ENCODE data around the gene USP54.
"Not testable (repeated sequence)": the region's sequence is repeated elsewhere in the genome, so short reads cannot be mapped to it uniquely, and the experiment has no call there.

USP54 gene

DNA sequence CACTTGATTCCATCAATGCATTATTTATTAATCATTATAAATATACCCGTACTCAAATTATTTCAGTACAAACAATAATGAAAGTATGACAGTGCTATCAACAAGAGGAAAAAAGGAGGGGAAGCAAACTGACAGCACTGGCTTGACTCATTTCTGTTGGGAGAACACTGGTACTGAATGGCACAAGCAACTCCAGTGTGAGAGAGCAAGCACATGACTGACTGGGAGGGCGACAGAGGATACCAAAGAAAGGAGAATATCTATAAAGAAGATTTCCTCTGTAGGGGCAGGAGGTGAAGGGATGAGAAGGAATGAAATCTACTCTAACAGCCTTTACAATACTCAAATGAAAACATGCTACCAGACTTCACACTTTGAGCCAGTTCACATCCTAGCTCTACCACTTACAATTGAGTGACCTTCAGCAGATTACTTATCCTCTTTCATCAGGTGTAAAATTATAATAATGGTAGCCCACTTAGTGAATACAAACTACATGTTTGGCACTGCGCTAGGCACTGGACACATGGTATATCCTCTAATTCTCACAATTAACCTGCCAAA, 1.5 kb downstream of the USP54 start:
- no peak for DNase-seq

DNA sequence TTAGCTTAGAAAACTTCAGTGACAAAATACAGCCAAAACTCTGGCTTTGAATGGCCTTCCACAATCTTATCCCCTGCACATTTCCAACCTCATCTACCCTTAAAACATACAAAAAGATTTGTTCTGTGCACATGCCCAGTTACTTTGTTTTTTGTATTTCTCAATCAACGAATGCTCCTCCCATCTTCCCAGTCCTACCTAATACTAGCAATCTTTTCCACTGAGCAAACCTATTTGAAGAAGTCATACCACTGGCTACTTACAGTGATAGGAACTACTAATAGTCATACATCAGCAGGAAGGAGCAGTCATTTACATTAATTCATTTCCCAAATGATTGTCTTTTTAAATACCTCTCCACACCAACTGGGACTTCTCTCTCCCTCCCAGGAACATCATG, 2.5 kb downstream of the USP54 start:
- no peak for DNase-seq

DNA sequence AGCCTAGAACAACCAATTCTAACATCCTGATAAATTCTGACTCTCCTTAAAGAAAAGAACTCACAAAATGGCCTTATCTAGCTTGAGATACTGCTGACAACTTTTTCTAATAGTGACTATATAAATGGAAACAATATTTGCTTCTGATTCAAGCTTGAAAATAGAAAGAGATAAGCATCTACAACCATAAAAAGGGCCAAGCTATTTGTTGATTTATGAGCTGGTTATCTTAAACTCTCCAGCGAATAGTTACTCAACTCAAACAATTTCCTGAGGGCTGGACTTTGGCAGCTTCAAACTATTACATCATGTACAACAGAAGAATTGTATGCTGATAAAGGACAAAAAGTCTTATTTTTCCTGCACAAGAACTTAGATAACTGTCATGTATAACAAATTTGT, 4.6 kb downstream of the USP54 start:
- peak; percentile 68 for DNase-seq

DNA sequence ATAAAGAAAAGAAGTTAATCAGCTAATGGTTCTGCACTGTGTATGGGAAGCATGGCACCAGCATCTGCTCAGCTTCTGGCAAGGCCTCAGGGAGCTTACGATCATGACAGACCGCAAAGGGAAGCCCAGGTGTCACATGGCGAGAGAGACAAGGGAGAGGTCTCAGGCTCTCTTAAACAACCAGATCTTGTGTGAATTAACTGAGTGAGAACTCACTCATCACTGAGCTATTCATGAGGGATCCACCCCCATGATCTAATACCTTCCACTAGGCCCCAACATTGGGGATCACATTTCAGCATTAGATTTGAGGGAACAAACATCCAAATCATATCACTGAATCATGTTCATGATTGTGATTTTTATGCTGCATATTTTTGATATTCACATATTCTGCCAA, 5.8 kb downstream of the USP54 start:
- DNase-seq: peak; percentile 30

DNA sequence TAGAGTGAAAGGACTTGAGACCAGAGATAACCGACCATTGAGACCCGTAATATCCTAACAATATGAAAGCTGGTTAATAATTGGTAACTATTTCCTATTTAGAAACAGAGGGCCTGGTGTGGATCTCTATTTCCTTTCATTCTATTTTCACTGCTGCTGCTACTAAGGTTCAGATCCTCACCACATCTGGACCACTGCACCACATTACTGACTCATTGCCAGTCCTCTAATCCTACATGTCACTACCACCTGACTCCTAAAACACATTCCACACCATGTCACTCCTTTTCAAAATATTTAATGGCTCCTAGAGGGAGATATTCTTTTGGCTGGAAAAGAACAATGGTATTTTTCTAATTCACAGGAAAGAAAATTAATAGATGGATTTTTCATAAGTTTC, 6.4 kb downstream of the USP54 start:
- peak; percentile 30 for DNase-seq

DNA sequence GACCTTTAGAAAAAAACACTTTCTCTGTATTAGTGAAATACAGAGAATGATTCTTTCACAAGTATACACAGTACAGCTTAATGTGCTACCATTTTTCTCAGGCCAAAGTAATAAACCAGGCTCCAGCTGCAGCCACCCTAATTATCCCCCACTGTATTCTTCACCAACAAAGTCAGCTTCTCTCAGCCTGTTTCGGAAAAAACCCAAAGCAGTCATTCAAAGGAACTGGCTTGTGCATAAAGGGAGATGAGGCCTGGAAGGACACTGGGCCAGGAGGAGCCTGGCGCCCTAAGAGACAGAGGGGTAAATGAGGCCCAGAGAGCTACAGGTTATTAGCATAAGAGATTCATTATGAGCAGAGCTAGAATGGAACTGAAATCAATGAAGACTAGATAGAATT, 9.2 kb downstream of the USP54 start:
- no peak for DNase-seq

DNA sequence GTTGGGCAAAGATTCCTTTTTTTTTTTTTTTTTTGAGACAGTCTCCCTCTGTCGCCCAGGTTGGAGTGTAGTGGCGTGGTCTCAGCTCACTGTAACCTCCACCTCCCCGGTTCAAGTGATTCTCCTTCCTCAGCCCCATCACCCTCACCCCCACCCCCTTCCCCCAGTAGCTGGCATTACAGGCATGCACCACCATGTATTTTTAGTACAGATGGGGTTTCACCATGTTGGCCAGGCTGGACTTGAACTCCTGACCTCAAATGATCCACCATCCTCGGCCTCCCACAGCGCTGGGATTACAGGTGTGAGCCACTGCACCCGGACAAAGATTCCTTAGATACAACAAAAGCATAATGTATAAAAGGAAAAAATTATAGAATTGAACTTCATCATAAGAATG, 12.2 kb downstream of the USP54 start:
- not testable (repeated sequence) for DNase-seq

DNA sequence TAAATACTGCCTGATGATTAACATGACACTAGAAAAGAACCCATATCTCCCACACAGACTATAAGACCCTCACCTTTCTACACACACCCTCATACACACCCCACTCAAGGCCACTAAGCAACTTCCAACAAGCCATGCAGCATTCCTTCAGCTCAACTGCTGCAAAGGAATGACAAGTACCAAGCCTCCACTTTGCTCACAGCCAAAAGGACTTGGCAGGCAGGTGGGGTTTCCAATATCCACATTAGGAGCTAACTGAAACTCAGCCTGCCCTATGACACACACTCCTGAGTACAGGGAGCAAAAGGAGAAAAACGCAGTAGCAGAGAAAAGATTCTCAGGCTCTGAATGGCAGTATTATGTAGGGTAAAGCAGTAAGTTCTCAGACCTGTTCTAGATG, 13.4 kb downstream of the USP54 start:
- no peak for DNase-seq

DNA sequence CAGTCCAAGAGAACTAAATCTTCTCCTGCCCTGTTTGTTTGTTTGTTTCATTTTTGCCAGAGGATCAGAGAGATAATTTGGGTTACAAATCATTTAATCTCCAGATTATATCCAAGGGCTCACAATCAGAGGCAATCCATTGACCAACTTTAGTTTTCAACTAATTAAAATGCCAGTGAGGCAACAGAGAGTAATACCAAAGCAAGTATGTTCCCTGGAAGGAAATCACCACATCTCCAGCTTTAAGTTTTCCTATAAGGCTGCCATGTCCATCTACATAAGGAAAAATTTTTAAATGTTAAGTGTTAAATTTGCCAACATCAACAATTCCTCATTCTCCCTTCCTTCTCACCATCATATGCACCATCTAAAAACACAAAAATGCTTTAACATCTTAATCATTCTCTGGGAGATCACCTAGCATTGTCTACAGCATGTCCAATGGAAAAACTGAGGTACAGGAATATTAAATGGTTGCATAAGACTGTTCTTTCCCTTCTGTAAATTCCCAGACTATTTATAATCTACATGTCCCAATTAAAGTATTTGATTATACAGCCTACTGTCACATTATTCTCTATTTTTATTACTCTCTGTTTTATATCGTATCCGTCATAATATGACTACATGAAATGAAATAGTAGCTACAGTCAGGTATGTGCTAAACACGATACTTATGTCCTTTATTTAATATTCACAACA, 14.1 kb downstream of the USP54 start:
- DNase-seq: no peak

DNA sequence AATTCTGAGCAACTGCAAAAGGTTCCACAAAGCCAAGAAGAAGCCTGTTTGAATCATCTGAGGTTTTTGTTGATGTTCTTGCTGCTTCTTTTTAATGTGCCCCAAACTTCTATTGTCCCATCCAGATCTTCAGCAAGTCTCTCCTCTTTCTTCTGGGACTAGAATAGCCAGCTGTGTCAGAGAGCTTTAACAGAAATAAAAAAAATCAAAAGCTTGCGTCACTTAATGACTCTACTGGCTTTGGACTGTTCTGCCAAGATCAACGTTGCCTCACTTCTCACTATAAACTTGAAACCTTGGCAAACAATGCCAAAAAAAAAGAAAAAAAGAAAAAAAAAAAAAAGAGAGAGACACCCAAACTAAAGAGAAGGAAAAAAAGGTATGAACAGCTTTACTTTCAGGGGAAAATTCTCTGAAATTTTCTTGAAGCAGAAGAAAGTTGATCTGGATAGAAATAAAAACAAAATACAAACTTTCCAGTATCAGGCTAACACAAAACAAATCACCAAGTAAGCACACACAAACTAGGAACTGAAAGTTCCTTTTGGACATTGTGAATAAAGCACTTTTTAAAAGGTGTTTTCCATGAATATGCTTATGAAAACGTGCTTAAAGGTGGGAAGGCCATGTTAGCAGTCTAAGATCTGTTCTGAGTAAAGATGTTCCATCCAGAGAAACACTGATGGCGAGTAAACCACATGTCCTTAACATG, 14.8 kb downstream of the USP54 start:
- DNase-seq: peak; percentile 55

DNA sequence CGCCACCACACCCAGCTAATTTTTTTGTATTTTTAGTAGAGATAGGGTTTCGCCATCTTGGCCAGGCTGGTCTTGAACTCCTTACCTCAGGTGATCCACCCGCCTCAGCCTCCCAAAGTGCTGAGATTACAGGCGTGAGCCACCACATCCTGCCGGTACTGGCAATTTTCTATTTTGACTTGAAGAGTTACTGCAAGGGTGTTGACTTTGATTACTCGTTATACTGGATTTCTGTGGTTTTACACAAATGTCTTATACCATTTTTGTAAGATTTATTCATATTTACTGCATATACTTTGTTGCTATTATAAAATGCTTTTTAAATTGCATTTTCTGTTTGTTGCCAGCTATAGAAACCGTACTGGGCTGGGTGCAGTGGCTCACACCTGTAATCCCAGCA, 24.1 kb downstream of the USP54 start:
- peak; percentile 21 for DNase-seq

DNA sequence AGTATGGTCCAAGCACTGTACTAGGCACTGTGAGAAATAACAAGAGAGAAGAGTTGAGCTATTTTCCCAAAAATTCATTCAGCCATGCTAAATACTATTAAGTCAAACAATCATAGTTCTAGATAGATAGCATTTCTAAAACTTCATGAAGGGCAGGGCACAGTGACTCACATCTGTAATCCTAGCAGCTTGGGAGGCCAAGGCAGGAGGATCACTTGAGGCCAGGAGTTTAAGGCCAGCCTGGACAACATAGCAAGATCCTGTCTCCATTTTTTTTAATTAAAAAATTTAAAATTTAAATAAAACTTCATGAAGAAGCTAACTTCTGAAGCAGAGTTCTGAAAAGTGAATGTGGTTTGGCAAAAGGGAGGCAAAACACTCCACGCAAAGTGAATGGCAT, 29.9 kb downstream of the USP54 start:
- DNase-seq: no peak

DNA sequence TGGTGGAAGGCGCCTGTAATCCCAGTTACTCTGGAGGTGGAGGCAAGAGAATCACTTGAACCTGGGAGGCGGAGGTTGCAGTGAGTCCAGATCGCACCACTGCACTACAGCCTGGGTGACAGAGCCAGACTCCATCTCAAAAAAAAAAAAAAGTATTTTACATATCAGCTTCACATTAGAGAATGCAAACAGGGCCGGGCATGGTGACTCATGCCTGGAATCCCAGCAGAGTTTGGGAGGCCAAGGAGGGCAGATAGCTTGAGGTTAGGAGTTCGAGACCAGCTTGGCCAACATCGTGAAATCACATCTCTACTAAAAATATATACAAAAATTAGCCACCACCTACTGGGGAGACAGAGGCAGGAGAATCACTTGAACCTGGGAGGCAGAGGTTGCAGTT, 31.6 kb downstream of the USP54 start:
- DNase-seq: peak; percentile 43

DNA sequence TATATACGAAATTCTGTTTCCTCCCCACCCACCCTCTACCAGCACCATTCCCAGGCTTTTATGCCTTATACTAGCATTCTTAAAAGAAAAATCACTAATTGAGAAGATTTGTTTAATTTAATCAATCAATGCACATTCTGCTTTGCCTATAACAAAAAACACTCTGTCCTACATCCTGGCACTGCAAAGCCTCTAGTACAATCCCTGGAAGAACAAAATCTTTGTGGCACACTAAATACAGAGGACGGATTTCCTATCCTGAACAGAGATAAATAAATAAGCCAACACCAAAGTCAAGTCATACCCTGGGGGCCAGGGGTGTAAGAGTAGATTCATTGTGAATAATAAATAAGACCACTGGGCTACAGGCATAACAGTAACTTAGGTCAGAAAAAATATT, 34.3 kb downstream of the USP54 start:
- DNase-seq: no peak

DNA sequence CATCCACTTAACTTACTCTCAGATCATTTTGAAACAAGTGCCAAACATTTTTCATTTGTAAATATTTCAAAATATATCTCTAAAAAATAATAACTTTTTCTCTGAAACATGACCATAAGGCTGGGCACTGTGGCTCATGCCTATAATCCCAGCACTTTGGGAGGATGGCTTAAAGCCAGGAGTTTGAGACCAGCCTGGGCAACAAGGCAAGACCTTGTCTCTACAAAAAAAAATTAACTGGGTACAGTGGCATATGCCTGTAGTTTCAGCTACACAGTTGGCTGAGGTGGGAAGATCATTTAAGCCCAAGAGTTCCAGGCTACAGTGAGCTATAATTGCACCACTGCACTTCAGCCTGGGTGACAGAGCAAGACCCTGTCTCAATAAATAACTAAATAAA, 36.4 kb downstream of the USP54 start:
- DNase-seq: no peak

DNA sequence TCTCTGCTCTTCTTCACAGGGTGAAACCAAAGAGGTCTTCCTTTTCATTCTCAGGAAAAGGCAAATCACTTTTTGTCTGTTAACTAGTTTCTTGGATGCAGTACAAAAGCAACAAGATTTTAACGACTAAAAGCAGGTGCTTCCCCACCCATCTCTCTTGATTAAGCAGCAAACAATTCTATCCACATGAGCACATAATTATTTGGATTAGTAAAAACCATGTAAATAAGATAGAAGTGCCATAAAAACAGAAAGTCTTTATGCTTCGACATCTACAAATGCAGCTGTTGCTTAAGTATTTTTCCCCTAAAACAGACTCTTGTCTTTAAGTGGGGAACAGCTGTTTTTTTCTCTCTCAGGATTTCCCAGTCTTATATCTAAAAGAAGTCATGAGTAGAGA, 37.4 kb downstream of the USP54 start:
- DNase-seq: no peak

DNA sequence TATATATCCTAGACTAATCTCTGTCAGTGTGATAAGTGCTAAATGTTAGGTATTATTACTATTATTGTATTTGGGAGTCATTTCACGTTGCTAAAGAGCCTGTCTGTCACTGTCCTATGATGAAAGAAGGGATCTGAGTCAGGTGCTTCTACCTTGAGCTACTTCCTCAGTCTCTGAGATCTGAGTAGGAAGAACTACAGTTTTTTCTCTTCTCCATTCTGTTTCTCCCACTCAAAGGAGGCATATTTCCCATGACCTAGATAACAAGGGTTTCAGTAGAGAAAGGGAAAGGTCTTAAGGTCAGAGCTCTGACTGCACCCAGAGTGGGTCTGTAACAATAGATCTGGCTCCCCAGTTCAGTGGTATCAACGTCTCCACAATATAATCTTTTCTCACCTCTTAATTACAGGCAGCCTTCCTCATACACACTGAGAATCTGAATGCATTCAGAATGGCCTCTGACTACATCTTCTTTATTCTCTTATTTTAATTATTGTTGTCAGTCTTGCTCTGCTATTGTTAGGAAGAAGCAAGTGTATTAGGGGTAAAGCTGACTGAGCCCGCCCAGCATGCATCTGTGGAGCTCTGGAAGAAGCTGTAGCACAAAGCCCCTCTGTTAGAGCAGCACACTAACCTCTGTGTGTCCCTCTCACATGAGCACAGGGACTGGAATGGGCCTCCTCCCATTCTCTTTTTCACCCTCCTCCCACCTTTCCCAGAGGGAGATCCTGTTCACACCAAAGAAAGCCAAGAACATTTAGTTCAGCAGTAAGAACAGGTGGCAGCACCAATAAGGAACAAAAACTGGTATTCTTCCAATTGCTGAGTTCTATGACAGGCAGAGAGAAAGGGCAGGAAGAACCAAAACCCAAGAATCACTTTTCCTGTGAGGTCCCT, 38.1 kb downstream of the USP54 start:
- DNase-seq: no peak

DNA sequence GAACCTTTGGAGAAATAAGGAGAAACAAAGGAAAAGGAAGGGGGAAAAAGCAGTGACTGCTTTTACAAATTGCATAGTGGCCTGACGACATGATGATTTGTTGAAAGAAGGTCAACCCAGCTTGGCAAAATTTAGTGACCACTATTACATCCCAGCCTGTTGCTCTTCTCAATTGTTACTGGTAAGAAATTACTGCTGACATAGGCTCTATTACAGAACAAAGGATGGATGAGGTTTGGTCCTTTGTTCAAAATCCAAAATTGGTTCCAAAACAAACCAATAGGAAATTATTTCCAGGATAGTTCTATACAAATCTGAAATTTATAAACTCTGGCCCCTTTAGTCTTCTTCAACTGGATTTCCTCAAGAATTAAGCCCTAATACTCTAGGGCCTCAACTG, 39.6 kb downstream of the USP54 start:
- DNase-seq: no peak

DNA sequence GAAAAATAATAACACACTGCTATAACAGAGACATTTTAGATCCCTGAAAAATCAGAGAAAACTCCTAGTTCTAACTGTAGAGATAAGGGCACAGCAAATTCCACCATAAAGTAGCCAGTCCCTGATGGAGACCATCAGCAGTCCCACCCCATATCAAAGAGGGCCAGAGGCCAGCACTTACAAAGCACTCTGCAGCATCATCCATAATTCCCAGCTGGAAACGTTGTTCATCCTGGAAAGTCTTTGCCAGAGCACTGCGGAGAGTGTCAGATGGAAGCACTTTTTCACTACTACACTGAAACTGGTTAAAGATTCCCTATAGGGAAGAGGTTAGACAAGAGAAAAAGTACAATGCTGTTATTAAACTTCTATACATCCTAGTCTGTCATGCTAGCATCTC, 45.8 kb downstream of the USP54 start:
- no peak for DNase-seq

DNA sequence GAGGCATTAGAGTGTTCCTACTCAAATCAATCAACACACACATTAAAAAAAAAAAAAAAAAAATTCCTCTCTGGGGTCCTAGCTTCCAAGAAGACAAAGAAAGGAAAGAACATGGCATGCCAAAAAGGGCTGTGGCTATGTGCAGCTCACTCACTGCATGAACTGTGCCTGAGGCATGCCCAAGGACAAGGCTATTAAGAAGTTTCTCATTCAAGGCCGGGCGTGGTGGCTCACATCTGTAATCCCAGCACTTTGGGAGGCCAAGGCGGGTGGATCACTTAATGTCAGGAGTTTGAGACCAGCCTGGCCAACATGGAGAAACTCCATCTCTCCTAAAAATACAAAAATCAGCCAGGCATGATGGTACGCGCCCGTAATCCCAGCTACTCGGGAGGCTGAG, 53.4 kb downstream of the USP54 start:
- DNase-seq: no peak

DNA sequence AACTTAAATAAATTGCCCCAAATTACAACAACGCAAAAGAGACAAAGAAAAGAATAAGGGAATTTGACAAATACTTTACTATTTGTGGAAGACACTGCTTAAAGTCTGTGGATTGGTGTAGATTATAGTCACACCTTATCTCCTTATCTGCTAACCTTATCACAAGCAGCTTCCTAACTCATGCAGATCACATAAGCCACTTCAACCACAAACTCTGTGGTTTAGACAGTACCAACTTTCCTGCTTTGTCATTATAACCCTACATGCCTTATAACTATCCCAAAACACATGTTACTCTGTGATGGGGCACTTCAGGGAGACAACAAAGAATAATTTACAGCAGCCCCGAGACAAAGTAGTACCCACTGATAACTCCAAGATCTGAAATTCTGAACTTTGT, 53.9 kb downstream of the USP54 start:
- no peak for DNase-seq

DNA sequence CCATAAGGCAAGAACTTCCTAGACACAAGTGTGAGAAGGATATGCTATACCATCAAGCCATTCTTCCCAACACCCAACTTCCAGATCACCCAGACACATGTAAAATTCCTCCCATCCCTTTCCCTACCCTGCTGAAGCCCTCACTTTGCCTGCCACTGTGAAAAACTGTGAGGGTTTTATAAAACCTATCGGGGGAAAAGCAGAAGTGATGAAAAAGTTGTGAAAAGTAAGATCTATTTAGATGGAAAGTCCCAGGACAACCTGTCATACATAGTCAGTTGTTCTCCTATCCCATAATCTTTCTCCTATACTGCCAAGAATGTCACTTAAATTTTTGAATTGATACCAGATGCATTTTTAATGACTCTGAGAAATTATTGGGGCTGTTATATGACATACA, 56.3 kb downstream of the USP54 start:
- no peak for DNase-seq
